Neural crest cell (in vitro differentiated cells): Measurements from ENCODE around the gene RNU6-7. TPM values are rescaled to one million over a fixed set of nuclear protein-coding genes. Genes with fewer than 3 reads are reported as not detected.
A peak's percentile ranks its signal among the peaks of the same experiment; 100 is the strongest.

ENCODE experiments used
- DNase-seq: peaks from one replicate; pipeline ENCODE4 v3.0.0; 2021; ENCODE audit warnings: low read depth, mixed read lengths, low spot score
- H3K27ac Mint-ChIP-seq: one replicate; pipeline ENCODE4 v1.8.0; 2021; ENCODE audit warnings: mild to moderate bottlenecking, mixed read lengths; ENCODE audit not compliant: unreplicated experiment
- H3K27me3 Mint-ChIP-seq: 2 replicates; pipeline ENCODE4 v1.8.0; 2021; ENCODE audit warnings: low read depth, mild to moderate bottlenecking, mixed read lengths
- H3K36me3 Mint-ChIP-seq: 2 replicates; pipeline ENCODE4 v1.8.0; 2021; ENCODE audit warnings: low read depth, mild to moderate bottlenecking, mixed read lengths
- H3K4me1 Mint-ChIP-seq: 2 replicates; pipeline ENCODE4 v1.8.0; 2021; ENCODE audit warnings: mixed read lengths
- H3K4me3 Mint-ChIP-seq: one replicate; pipeline ENCODE4 v1.8.0; 2021; ENCODE audit warnings: mild to moderate bottlenecking, mixed read lengths
- H3K9me3 Mint-ChIP-seq: 2 replicates; pipeline ENCODE4 v1.8.0; 2021; ENCODE audit warnings: mixed read lengths
- CTCF ChIP-seq: fragments of 200-600 bp; sonication (generic); conservative IDR thresholded peaks from 2 replicates; pipeline ENCODE4 v1.5.0; 2021; ENCODE audit warnings: antibody characterized with exemption, mild to moderate bottlenecking
- total RNA-seq: library from RNA; stranded (reverse); gene quantifications from 2 replicates; pipeline ENCODE4 v1.2.1, GENCODE V29; 2021

RNU6-7 gene
- total RNA-seq, 1 donor from 2014 or later = not detected

DNA sequence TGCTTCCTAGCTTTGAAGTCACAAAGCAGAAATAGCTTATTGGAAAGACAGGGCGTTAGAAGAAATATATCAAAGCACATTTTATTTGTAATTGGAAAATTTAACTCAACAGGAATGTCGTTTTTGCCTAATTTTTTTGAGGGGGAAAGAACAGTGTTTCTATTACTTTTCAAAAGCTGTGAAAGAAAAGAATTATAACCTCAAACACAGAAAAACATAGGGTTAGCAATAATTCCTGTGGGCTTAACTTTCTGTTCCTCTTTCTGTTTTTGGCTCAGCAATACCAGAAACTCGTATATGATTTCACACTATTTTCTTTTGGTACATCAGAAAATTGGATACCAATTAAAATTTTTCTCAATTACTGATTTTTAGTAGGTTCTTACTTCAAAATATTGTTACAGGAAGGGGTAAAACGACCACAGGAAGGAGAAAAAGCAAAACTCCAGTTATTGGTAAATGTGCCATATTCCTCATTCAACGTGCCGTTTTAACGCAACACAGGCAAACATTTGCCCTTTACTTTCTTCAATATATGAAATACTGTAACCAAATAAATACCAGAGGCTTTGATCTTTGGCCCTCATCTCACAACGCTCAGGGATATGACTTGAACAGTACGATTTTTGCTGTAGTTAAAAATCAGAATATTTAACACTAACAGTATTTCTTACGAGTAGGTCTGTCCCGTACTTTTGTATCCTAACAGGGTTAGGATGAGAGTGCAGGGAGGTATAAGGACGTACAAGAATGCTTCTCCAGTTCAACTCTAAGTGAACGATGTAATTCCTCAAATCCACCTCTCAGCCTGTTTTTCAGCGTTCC, 1.3 kb upstream of the RNU6-7 start:
- Mint-ChIP-seq H3K4me3 (peak overlapping the region; percentile 94), H3K9me3 (no peaks in the 10 kb centered on the region), H3K36me3 (no peaks in the 10 kb centered on the region), H3K27ac (no peak overlapping the region), H3K4me1 (peaks cover 28% of the 10 kb centered on the region), H3K27me3 (peaks cover 21% of the 10 kb centered on the region)
- DNase-seq = no peak
- TF ChIP-seq CTCF = no peak

GRCh38 chr14:32201193-32201815, 541 bp upstream of the RNU6-7 start:
- no peak for TF ChIP-seq CTCF
- Mint-ChIP-seq H3K9me3 (no peaks in the 10 kb centered on the region), H3K36me3 (no peaks in the 10 kb centered on the region), H3K4me1 (peaks cover 28% of the 10 kb centered on the region), H3K4me3 (peak overlapping the region; percentile 94), H3K27ac (peak overlapping the region; percentile 100), H3K27me3 (peaks cover 22% of the 10 kb centered on the region)
- peak; percentile 75 for DNase-seq

DNA sequence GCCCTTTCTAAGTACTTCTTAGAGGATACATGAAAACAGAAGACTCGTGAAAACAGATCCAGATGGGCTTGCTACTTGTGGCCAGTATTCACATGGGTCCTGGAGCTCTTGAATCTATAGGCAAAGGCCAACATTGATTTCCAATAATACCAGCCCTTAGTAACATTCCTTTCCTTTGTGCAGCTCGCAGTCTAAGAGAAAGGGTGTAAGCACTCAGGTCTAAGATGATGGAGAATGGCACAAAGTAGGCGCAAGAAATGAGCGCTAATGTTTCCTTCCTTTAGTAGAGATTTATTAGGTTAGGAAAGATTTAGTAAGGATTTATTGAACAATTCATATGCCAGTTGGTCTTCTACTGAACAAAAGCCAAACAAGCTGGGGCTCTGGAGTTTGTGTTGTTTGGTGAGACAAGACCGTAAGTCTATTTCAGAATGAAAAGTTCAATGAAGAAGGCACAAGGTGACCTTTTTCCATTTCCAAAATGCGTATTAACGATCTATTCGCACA, 699 bp downstream of the RNU6-7 start:
- TF ChIP-seq CTCF = no peak
- Mint-ChIP-seq H3K9me3 (no peaks in the 10 kb centered on the region), H3K27ac (peak overlapping the region; percentile 100), H3K36me3 (no peaks in the 10 kb centered on the region), H3K4me3 (peak overlapping the region; percentile 94), H3K27me3 (peaks cover 27% of the 10 kb centered on the region), H3K4me1 (peaks cover 28% of the 10 kb centered on the region)
- DNase-seq = peak; percentile 11

DNA sequence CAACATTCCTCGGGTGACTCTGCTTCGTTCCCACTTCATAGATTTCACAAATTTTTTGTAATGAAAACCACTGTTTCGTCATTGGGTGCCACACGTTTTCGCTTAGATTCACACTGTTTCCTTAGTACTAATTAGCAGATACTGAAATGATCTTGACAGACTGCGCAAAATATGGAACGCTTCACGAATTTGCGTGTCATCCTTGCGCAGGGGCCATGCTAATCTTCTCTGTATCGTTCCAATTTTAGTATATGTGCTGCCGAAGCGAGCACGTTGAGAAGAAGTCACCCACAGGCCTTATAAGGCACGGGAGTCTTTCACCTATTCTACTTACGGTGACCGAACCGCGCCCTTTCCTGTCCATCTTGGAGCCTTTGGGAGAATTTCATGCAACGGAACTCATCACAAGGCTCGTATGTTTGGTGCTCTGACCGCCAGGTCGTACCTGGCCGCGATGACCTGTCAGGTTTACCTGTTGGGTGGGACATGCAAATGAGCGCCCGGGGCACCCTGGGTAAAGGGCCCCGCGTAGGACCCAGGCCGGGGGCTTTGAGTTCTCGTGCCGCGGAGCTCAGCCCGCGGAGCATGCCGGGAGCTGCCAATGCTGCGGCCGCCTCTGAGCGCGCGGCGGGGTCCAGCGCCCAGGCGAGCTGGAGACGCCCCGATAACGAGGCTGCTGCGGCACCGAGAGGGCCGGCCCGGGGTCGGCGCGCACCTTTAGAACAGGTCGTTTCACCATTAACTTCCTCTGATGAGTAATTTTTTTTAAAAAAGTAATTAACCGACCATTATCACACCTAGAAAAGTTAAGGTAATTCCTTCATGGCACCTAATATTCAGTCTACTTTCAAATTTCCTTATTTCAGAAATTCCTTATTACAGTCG, 1.4 kb downstream of the RNU6-7 start, which contains the start of gene RNU6-8:
RNU6-8 (minus strand) TSS at position 272 of the 885 bp plus-strand sequence.
- Mint-ChIP-seq H3K27ac (peak within 1 kb of the TSS; percentile 100), H3K36me3 (no peaks in the 10 kb centered on the region), H3K27me3 (peaks cover 27% of the 10 kb centered on the region), H3K4me3 (peak within 1 kb of the TSS; percentile 94), H3K4me1 (peaks cover 28% of the 10 kb centered on the region), H3K9me3 (no peaks in the 10 kb centered on the region)
- DNase-seq = peak; percentile 80
- TF ChIP-seq CTCF = no peak

DNA sequence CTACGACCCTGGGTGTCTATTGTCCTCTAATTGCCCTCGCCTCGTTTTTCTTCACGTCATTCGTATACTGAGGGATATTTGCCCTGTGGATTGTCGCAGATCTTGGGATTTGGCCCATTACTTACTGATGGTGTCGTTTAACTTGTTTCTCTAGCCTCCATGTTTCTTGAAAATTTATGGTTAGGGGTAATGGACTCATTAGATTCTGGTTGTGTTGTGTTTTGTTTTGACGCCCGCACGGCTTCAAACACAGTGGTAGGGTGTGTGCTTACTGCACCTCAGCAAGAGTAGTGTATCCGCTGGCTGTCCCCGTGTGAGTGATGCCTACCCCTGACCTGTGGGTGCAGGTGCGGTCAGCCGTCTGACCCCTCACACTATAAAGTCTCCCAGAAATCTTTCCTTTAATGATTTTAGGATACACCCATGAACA, 2.1 kb downstream of the RNU6-7 start:
- Mint-ChIP-seq H3K36me3 (no peaks in the 10 kb centered on the region), H3K27ac (no peak overlapping the region), H3K4me1 (peaks cover 28% of the 10 kb centered on the region), H3K4me3 (peak overlapping the region; percentile 94), H3K27me3 (peaks cover 27% of the 10 kb centered on the region), H3K9me3 (no peaks in the 10 kb centered on the region)
- peak; percentile 7 for DNase-seq
- no peak for TF ChIP-seq CTCF
